ENCODE results near the gene ADAMTS12.

The ADAMTS12 gene

GRCh38 chr5:33832404-33833236 is 59.2 kb downstream of the ADAMTS12 start:
- Histone ChIP-seq H3K4me1 (ENCODE audit: control insufficient read depth, insufficient read depth, low read length, poor library complexity, severe bottlenecking) (no peaks in the 10 kb centered on the region), H3K9me3 (ENCODE audit: control insufficient read depth, low read length) (no peaks in the 10 kb centered on the region), H3K27me3 (replicated peaks; ENCODE audit: control insufficient read depth, insufficient read depth, low read length, poor library complexity, severe bottlenecking) (no peaks in the 10 kb centered on the region), H3K4me3 (ENCODE audit: insufficient read depth, low read depth, low read length, poor library complexity, severe bottlenecking) (no peak overlapping the region), H3K36me3 (ENCODE audit: control insufficient read depth, insufficient read depth, low read length) (no peaks in the 10 kb centered on the region), H3K27ac (ENCODE audit: insufficient read depth, low read length, poor library complexity, severe bottlenecking) (no peak overlapping the region)
- no peak for DNase-seq

GRCh38 chr5:33831041-33831440 is 60.7 kb downstream of the ADAMTS12 start:
- H3K27me3 ChIP-seq (replicated peaks; ENCODE audit: control insufficient read depth, insufficient read depth, low read length, poor library complexity, severe bottlenecking) = no peaks in the 10 kb centered on the region
- DNase-seq = no peak
- H3K27ac ChIP-seq (ENCODE audit: insufficient read depth, low read length, poor library complexity, severe bottlenecking) = no peak overlapping the region
- no peak overlapping the region for H3K4me3 ChIP-seq (ENCODE audit: insufficient read depth, low read depth, low read length, poor library complexity, severe bottlenecking)
- H3K9me3 ChIP-seq (ENCODE audit: control insufficient read depth, low read length) = no peaks in the 10 kb centered on the region
- no peaks in the 10 kb centered on the region for H3K4me1 ChIP-seq (ENCODE audit: control insufficient read depth, insufficient read depth, low read length, poor library complexity, severe bottlenecking)
- no peaks in the 10 kb centered on the region for H3K36me3 ChIP-seq (ENCODE audit: control insufficient read depth, insufficient read depth, low read length)

DNA sequence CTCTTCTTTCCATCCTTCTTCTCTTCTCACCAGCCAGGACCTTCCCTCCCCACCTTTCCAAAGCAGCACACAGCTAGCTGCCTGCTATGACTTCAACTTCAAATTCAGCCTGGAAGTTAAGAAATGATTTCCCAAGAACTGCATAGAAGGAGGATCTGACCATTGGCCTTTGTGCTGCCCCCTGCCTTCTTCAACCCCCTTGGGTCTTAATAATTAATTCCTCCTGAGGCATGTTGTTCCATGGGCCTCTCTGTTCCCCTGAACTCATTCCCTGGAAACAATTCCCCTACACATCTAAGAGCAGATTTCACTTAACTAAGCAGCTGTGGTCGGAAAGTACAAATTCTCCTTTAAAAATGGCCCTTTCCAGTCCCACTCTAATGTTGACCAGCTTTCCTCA is 62.4 kb downstream of the ADAMTS12 start:
- no peak for DNase-seq
- Histone ChIP-seq H3K27me3 (replicated peaks; ENCODE audit: control insufficient read depth, insufficient read depth, low read length, poor library complexity, severe bottlenecking) (no peaks in the 10 kb centered on the region), H3K9me3 (ENCODE audit: control insufficient read depth, low read length) (no peaks in the 10 kb centered on the region), H3K36me3 (ENCODE audit: control insufficient read depth, insufficient read depth, low read length) (no peaks in the 10 kb centered on the region), H3K4me3 (ENCODE audit: insufficient read depth, low read depth, low read length, poor library complexity, severe bottlenecking) (no peak overlapping the region), H3K4me1 (ENCODE audit: control insufficient read depth, insufficient read depth, low read length, poor library complexity, severe bottlenecking) (no peaks in the 10 kb centered on the region), H3K27ac (ENCODE audit: insufficient read depth, low read length, poor library complexity, severe bottlenecking) (no peak overlapping the region)

- Histone ChIP-seq H3K4me3 (ENCODE audit: insufficient read depth, low read depth, low read length, poor library complexity, severe bottlenecking) (no peak overlapping the region), H3K4me1 (ENCODE audit: control insufficient read depth, insufficient read depth, low read length, poor library complexity, severe bottlenecking) (no peaks in the 10 kb centered on the region), H3K27ac (ENCODE audit: insufficient read depth, low read length, poor library complexity, severe bottlenecking) (no peak overlapping the region), H3K9me3 (ENCODE audit: control insufficient read depth, low read length) (no peaks in the 10 kb centered on the region), H3K27me3 (replicated peaks; ENCODE audit: control insufficient read depth, insufficient read depth, low read length, poor library complexity, severe bottlenecking) (no peaks in the 10 kb centered on the region), H3K36me3 (ENCODE audit: control insufficient read depth, insufficient read depth, low read length) (no peaks in the 10 kb centered on the region)
- DNase-seq = no peak
Observed at GRCh38 chr5:33828626-33829308, 63.0 kb downstream of the ADAMTS12 start.

DNA sequence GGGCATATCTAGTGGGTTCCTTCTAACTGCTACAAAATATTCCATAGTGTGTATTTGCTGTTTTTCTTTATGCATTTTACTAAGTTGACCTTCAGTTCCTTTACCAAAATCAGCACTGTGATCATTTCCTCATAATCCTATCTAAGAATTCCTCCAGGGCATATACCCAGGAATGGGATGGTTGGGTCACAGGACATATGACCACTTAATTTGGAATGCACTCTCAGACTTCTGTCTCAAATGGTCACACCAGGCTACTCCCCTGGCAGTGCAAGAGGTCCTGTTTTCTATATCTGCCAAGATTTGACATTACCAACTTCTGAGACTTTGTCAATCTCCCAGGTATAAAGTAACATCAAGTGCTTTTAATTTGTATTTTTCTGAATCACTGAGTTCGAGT is 63.9 kb downstream of the ADAMTS12 start:
- Histone ChIP-seq H3K4me1 (ENCODE audit: control insufficient read depth, insufficient read depth, low read length, poor library complexity, severe bottlenecking) (no peaks in the 10 kb centered on the region), H3K27ac (ENCODE audit: insufficient read depth, low read length, poor library complexity, severe bottlenecking) (no peak overlapping the region), H3K36me3 (ENCODE audit: control insufficient read depth, insufficient read depth, low read length) (no peaks in the 10 kb centered on the region), H3K4me3 (ENCODE audit: insufficient read depth, low read depth, low read length, poor library complexity, severe bottlenecking) (no peak overlapping the region), H3K9me3 (ENCODE audit: control insufficient read depth, low read length) (no peaks in the 10 kb centered on the region), H3K27me3 (replicated peaks; ENCODE audit: control insufficient read depth, insufficient read depth, low read length, poor library complexity, severe bottlenecking) (no peaks in the 10 kb centered on the region)
- no peak for DNase-seq

DNA sequence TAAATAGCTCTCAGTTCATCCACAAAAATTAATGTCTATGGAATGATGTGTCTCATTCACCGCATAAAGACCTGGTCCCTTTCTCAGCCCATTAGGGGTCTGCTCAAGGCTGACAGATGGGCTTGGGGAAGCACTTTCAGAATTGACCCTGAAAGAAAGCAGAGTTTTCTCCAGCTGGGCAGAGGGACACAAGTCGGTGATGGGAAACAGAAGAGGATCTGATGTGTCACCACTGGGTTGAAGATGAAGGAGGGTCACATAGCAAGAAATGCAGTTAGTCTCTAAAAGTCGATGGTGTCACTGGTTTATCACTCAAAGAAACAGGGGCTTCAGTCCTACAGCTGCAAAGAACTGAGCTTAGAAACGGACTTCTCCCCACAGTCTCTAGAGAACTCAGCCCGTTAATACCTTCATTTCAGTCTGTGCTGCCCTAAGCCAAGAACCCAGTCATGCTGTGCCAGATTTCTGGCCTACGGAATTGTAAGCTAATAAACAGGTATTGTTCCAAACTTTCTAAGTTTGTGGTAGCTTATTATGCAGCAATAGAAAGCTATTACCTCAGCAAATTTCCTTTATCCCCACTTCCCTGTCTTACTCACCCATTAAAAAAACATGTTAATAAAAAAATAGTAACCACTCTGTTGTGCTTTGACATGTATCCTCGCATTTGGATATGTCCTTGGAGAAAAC is 64.6 kb downstream of the ADAMTS12 start:
- Histone ChIP-seq H3K4me3 (ENCODE audit: insufficient read depth, low read depth, low read length, poor library complexity, severe bottlenecking) (no peak overlapping the region), H3K27me3 (replicated peaks; ENCODE audit: control insufficient read depth, insufficient read depth, low read length, poor library complexity, severe bottlenecking) (no peaks in the 10 kb centered on the region), H3K27ac (ENCODE audit: insufficient read depth, low read length, poor library complexity, severe bottlenecking) (no peak overlapping the region), H3K4me1 (ENCODE audit: control insufficient read depth, insufficient read depth, low read length, poor library complexity, severe bottlenecking) (no peaks in the 10 kb centered on the region), H3K36me3 (ENCODE audit: control insufficient read depth, insufficient read depth, low read length) (no peaks in the 10 kb centered on the region), H3K9me3 (ENCODE audit: control insufficient read depth, low read length) (no peaks in the 10 kb centered on the region)
- DNase-seq = no peak

DNA sequence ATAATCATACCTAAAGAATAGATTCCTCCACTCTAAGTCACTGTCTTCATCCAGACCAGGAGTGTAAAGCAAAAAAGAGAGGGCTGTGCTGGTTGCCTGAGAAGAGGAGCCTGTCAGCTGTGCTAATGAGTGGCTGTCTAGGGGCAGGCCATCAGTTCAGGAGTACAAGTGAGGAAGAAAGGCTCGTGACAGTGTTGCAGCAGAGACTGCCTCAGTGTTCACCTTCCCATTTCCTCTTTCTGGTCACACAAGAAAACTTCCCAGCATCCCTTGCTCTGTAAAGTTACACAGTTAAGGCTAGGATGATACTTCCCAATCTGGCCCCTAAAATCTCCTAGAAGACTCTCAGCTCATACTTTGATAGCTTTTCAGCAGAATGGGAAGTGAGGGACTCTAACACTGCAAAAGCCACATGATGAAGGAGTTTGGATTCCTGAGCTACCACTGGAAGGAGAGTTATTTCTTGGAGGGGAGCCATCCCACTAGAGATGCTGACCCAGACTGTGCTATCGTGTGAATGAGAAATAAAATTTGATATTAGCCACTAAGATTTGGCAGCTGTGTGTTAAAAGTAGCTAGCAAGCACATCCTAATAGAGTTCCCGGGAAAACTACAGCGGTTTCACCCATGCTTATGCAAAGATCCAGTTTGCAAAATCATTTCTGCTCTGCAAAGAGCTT is 67.1 kb downstream of the ADAMTS12 start:
- no peaks in the 10 kb centered on the region for H3K9me3 ChIP-seq (ENCODE audit: control insufficient read depth, low read length)
- DNase-seq = no peak
- H3K27ac ChIP-seq (ENCODE audit: insufficient read depth, low read length, poor library complexity, severe bottlenecking) = no peak overlapping the region
- no peaks in the 10 kb centered on the region for H3K27me3 ChIP-seq (replicated peaks; ENCODE audit: control insufficient read depth, insufficient read depth, low read length, poor library complexity, severe bottlenecking)
- no peak overlapping the region for H3K4me3 ChIP-seq (ENCODE audit: insufficient read depth, low read depth, low read length, poor library complexity, severe bottlenecking)
- no peaks in the 10 kb centered on the region for H3K36me3 ChIP-seq (ENCODE audit: control insufficient read depth, insufficient read depth, low read length)
- no peaks in the 10 kb centered on the region for H3K4me1 ChIP-seq (ENCODE audit: control insufficient read depth, insufficient read depth, low read length, poor library complexity, severe bottlenecking)

- H3K27ac ChIP-seq (ENCODE audit: insufficient read depth, low read length, poor library complexity, severe bottlenecking) = no peak overlapping the region
- DNase-seq = no peak
- no peaks in the 10 kb centered on the region for H3K4me1 ChIP-seq (ENCODE audit: control insufficient read depth, insufficient read depth, low read length, poor library complexity, severe bottlenecking)
- no peaks in the 10 kb centered on the region for H3K36me3 ChIP-seq (ENCODE audit: control insufficient read depth, insufficient read depth, low read length)
- no peak overlapping the region for H3K4me3 ChIP-seq (ENCODE audit: insufficient read depth, low read depth, low read length, poor library complexity, severe bottlenecking)
- no peaks in the 10 kb centered on the region for H3K9me3 ChIP-seq (ENCODE audit: control insufficient read depth, low read length)
- no peaks in the 10 kb centered on the region for H3K27me3 ChIP-seq (replicated peaks; ENCODE audit: control insufficient read depth, insufficient read depth, low read length, poor library complexity, severe bottlenecking)
Observed at GRCh38 chr5:33817301-33817700, 74.5 kb downstream of the ADAMTS12 start.

GRCh38 chr5:33816791-33817190 is 75.0 kb downstream of the ADAMTS12 start:
- no peak overlapping the region for H3K4me3 ChIP-seq (ENCODE audit: insufficient read depth, low read depth, low read length, poor library complexity, severe bottlenecking)
- DNase-seq = no peak
- no peaks in the 10 kb centered on the region for H3K36me3 ChIP-seq (ENCODE audit: control insufficient read depth, insufficient read depth, low read length)
- H3K4me1 ChIP-seq (ENCODE audit: control insufficient read depth, insufficient read depth, low read length, poor library complexity, severe bottlenecking) = no peaks in the 10 kb centered on the region
- no peak overlapping the region for H3K27ac ChIP-seq (ENCODE audit: insufficient read depth, low read length, poor library complexity, severe bottlenecking)
- H3K27me3 ChIP-seq (replicated peaks; ENCODE audit: control insufficient read depth, insufficient read depth, low read length, poor library complexity, severe bottlenecking) = no peaks in the 10 kb centered on the region
- H3K9me3 ChIP-seq (ENCODE audit: control insufficient read depth, low read length) = no peaks in the 10 kb centered on the region
